Raji (cell line): ENCODE data around the gene FAM209B.

ENCODE experiments used
- POLR2A ChIP-seq: IDR thresholded peaks from 2 replicates; pipeline ENCODE4 v1.6.1; 2011; ENCODE audit warnings: low read depth, low read length, control low read depth; ENCODE audit not compliant: insufficient read depth

The FAM209B gene

DNA sequence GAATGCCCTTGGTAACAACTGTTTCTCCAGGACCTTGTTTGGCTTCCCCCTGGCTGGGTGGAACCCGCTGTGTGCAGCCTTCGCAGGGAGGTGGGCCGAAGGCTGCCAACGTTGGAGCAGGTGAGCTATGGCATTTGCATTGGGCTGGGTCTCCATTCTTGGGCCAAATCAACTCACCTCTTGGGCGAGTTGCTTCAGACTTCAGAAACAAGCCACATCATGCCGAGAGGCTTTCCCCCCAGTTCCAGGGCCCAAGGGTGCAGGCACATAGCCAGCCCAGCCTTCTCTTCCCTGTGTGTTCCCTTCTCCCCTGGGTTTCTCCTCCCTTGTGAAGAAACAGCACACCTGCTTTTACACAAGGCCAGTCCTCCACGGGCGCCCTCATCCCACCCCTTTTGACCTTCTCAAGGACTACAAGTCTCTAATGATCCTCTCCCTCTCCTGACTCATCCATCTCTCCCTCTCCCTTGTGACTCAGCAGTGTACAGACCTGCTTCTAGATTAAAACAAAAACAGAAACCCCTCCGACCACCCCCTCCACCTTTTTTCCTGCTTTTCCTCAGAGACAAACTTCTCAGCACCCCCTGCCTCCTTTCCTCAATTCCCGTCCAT lies 41.6 kb downstream of the FAM209B start:
- no peak for TF ChIP-seq POLR2A

GRCh38 chr20:56575157-56575556 lies 42.1 kb downstream of the FAM209B start:
- no peak for TF ChIP-seq POLR2A

DNA sequence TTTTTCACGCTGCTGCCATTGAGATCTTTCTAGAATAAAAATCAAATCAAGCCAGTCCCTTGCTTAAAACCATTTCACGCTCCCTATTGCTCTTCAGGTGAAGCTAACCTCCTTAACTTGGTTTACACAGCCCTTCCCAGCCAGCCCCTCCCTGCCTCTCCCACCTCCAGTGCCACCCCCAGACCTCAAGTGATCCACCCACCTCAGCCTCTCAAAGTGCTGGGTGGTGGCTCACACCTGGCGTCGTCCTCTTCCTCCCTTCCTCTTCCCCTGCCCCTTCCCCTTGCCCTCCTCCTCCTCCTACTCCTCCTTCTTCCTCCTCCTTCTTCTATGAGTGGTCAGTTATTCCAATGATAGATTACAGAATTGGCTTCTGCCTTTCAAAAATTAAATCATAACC lies 42.9 kb downstream of the FAM209B start:
- TF ChIP-seq POLR2A, result no peak

DNA sequence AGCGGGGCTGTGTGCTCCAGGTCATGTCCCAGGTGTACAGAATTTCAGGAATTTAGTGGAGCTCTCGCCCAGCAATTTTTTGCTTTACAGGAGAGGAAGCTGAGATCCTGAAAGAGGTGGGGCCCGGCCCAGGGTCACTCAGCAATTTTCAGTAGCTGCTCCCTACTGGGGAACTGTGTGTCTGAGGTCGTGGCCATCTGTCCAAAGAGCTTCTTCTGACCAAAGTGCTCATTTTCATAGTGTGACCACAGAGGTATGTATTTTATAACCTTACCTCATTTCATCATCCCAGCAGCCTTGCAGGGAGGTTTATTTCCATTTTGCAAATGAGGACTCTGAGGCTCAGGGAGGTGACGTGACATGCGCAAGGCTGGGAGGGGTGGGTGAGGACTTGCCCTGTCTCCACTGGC lies 46.3 kb downstream of the FAM209B start:
- no peak for TF ChIP-seq POLR2A

GRCh38 chr20:56580226-56580625 lies 47.2 kb downstream of the FAM209B start:
- no peak for TF ChIP-seq POLR2A

DNA sequence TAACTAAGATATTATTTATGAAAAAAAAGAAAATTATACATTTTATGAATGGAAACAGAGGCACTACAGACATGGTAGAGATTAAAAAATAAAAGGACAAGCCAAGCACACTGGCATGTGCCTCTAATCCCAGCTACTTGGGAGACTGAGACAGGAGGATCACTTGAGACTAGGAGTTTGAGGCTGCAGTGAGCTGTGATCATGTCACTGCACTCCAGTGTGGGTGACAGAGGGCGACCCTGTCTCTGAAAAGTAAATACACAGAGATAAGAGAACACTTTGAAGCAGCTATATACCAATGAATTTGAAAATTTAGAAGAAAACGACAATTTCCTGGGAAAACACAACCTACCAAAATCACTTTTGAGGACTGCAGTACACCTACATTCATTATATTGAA lies 48.7 kb downstream of the FAM209B start:
- TF ChIP-seq POLR2A, result no peak

- TF ChIP-seq POLR2A, result no peak
These were observed 49.5 kb downstream of the FAM209B start for GRCh38 chr20:56582542-56582941.

DNA sequence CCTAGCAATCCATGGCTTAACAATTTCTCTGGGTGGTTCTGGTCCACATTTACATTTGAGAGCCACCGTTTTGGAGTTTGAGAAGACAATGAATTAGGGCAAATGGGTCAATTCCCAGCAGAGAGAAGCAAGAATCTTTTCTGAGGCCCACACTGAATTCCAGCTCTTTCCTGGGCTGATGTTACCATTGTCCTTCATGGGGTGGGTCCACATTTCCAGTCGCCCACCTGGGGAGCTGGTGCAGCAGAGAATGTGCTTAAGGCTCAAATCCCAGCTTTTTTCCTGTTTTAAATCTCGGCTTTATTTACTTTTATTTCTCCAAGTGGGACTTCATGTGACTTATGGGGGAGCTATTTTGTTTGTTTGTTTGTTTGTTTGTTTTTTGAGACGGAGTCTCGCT lies 51.9 kb downstream of the FAM209B start:
- TF ChIP-seq POLR2A, result no peak
